ENCODE measurements around the gene LSM2.
A peak's percentile ranks its signal among the peaks of the same experiment; 100 is the strongest.
"Not testable (repeated sequence)": the region's sequence is repeated elsewhere in the genome, so short reads cannot be mapped to it uniquely, and the experiment has no call there.

LSM2 gene

GRCh38 chr6:31806470-31807272, at the start of gene LSM2:
TSS of gene LSM2 (minus strand) at chr6:31806966. CDS start at chr6:31806757, 209 bp downstream.
- Mint-ChIP-seq H3K4me1 (peaks cover 19% of the 10 kb centered on the region), H3K4me3 (peak within 1 kb of the TSS; percentile 99), H3K36me3 (peaks cover 7% of the 10 kb centered on the region), H3K27ac (peak within 1 kb of the TSS; percentile 96), H3K27me3 (no peaks in the 10 kb centered on the region), H3K9me3 (no peaks in the 10 kb centered on the region)

DNA sequence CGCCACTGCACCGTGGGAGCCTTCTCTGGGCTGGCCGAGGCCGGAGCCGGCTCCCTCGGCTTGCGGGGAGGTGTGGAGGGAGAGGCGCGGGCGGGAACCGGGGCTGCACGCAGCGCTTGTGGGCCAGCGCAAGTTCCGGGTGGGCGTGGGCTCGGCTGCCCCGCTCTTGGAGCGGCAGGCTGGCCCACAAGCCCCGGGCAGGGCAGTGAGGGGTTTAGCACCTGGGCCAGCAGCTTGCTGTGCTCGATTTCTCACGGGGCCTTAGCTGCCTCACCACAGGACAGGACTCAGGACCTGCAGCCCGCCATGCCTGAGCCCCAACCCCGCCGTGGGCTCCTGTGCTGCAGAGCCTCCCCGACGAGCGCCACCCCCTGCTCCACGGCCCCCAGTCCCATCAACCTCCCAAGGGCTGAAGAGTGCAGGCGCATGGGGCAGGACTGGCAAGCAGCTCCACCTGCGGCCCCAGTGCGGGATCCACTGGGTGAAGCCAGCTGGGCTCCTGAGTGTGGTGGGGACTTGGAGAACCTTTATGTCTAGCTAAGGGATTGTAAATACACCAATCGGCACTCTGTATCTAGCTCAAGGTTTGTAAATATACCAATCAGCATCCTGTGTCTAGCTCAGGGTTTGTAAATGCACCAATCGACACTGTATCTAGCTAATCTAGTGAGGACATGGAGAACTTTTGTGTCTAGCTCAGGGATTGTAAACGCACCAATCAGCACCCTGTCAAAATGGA, 45.4 kb upstream of the LSM2 start:
- not testable (repeated sequence) for H3K4me1 Mint-ChIP-seq, H3K27me3 Mint-ChIP-seq, H3K27ac Mint-ChIP-seq, H3K4me3 Mint-ChIP-seq, H3K36me3 Mint-ChIP-seq, H3K9me3 Mint-ChIP-seq

GRCh38 chr6:31851485-31851832, 44.7 kb upstream of the LSM2 start:
- Mint-ChIP-seq H3K4me3 (no peak overlapping the region), H3K27me3 (no peaks in the 10 kb centered on the region), H3K9me3 (no peaks in the 10 kb centered on the region), H3K27ac (no peak overlapping the region), H3K36me3 (peaks cover 1% of the 10 kb centered on the region), H3K4me1 (no peaks in the 10 kb centered on the region)

DNA sequence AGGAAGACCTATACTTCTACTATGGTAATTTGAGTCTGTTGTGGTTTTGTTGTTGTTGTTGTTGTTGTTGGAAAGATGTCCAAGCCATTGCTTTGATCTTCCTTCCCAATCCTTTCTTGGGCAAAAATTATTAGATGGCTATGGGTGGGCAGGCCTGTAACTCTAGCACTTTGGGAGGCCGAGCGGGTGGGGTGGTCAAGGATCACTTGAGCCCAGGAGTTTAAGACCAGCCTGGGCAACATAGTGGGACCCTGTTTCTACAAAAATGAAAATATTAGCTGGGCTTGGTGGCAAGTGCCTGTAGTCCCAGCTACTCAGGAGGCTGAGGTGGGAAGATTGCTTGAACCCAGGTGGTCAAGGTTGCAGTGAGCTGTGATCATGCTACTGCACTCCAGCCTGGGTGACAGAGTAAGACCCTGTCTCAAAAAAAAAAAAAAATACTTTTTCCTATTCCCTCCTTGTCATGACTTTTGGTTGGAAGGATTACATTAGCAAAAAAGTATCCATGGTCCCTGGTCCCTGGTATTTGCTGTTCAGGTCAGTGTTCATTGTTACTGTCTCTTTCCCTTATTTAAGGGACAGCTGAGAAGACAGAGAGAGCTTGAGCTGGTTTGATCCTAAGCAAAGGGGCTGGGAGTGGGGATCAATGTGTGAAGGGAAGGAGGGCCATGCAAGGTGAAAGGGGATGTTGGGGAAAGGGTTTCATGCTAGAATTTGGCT, 44.2 kb upstream of the LSM2 start:
- no peak overlapping the region for H3K27ac Mint-ChIP-seq

GRCh38 chr6:31847276-31847978, 40.7 kb upstream of the LSM2 start:
- no peaks in the 10 kb centered on the region for H3K4me1 Mint-ChIP-seq
- no peak overlapping the region for H3K4me3 Mint-ChIP-seq
- no peaks in the 10 kb centered on the region for H3K36me3 Mint-ChIP-seq
- no peak overlapping the region for H3K27ac Mint-ChIP-seq
- no peaks in the 10 kb centered on the region for H3K27me3 Mint-ChIP-seq
- H3K9me3 Mint-ChIP-seq = no peaks in the 10 kb centered on the region

More for the DNA sequence above, 44.2 kb upstream of the LSM2 start:
- no peak overlapping the region for H3K4me3 Mint-ChIP-seq
- no peaks in the 10 kb centered on the region for H3K4me1 Mint-ChIP-seq
- H3K9me3 Mint-ChIP-seq = no peaks in the 10 kb centered on the region
- H3K36me3 Mint-ChIP-seq = peaks cover 1% of the 10 kb centered on the region
- no peaks in the 10 kb centered on the region for H3K27me3 Mint-ChIP-seq

DNA sequence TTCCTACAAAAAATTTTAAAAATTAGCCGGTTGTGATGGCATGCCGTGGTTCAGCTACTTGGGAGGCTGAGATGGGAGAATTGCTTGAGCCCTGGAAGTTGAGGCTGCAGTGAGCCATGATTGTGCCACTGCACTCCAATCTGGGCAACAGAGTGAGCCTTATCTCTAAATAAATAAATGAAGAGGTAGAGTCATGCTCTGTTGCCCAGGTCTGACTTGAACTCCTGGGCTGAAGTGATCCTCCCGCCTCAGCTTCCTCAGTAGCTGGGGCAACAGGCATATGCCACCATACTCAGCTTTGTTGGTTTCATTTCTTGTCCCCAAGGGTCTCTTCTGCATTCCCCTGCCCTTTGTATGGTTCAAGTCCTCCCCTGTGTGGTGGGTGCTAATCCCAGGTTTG, 37.7 kb upstream of the LSM2 start:
- Mint-ChIP-seq H3K36me3 (no peaks in the 10 kb centered on the region), H3K27ac (no peak overlapping the region), H3K27me3 (no peaks in the 10 kb centered on the region), H3K4me3 (no peak overlapping the region), H3K9me3 (no peaks in the 10 kb centered on the region), H3K4me1 (peaks cover 1% of the 10 kb centered on the region)

DNA sequence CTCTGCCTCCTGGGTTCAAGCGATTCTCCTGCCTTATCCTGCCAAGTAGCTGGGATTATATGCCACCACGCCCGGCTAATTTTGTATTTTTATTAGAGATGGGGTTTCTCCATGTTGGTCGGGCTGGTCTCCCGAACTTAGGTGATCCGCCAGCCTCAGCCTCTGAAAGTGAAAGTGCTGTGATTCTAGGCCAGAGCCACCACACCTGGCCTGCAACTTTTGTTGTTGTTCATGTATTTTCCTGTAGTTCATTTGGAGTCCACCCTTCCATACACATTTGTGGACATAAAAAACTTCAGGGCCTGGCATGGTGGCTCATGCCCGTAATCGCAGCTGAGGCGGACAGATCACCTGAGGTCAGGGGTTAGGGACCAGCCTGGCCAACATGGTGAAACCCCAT, 35.3 kb upstream of the LSM2 start:
- peaks cover 12% of the 10 kb centered on the region for H3K36me3 Mint-ChIP-seq

GRCh38 chr6:31839779-31840126, 33.0 kb upstream of the LSM2 start:
- H3K4me3 Mint-ChIP-seq = peak overlapping the region; percentile 76
- H3K27ac Mint-ChIP-seq, H3K9me3 Mint-ChIP-seq, H3K27me3 Mint-ChIP-seq: not testable (repeated sequence)
- peaks cover 23% of the 10 kb centered on the region for H3K4me1 Mint-ChIP-seq
- H3K36me3 Mint-ChIP-seq = peaks cover 31% of the 10 kb centered on the region

More for the DNA sequence above, 35.3 kb upstream of the LSM2 start:
- Mint-ChIP-seq H3K27ac (peak overlapping the region; percentile 41), H3K4me3 (no peak overlapping the region), H3K4me1 (peaks cover 16% of the 10 kb centered on the region), H3K9me3 (no peaks in the 10 kb centered on the region), H3K27me3 (no peaks in the 10 kb centered on the region)

- Mint-ChIP-seq H3K9me3 (no peaks in the 10 kb centered on the region), H3K4me3 (peak overlapping the region; percentile 76), H3K4me1 (peaks cover 25% of the 10 kb centered on the region), H3K27me3 (no peaks in the 10 kb centered on the region), H3K36me3 (peaks cover 31% of the 10 kb centered on the region), H3K27ac (peak overlapping the region; percentile 70)
These were observed 32.2 kb upstream of the LSM2 start for GRCh38 chr6:31838968-31839367.

GRCh38 chr6:31838114-31838553, 31.4 kb upstream of the LSM2 start:
- peaks cover 31% of the 10 kb centered on the region for H3K36me3 Mint-ChIP-seq
- not testable (repeated sequence) for H3K9me3 Mint-ChIP-seq, H3K27ac Mint-ChIP-seq, H3K27me3 Mint-ChIP-seq
- peak overlapping the region; percentile 100 for H3K4me3 Mint-ChIP-seq
- H3K4me1 Mint-ChIP-seq = peaks cover 25% of the 10 kb centered on the region

DNA sequence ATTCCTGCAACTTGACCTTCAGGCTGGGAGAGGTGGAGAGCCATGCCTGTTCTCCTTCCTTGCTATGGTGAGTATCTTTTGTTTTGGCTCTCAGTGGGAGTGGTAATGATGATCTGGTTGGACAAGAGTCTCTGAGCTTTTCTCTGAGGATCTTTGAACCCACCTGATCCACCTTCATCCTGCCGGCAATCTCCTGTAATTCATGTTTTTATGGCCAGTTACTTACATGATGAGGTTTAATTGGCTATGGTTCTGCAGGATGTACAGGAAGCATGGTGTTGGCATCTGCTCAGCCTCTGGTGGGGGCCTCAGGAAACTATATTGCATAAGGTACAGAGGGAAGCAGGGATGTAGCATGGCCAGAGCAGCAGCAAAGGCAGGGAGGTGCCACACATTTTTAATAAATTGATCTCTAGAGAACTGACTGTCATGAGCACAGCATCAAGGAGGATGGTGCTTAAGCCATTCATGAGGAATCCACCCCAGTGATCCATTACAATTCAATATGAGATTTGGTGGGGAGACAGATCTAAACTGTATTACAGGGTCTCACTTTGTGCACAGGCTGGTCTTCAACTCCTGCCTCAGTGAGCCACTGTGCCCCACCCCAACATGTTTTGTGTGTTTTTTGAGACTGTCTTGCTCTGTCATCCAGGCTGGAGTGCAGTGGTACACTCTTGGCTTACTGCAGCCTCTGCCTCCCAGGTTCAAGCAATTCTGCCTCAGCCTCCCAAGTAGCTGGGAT, 30.8 kb upstream of the LSM2 start:
- Mint-ChIP-seq H3K36me3 (peaks cover 31% of the 10 kb centered on the region), H3K4me1 (peaks cover 25% of the 10 kb centered on the region), H3K9me3 (no peaks in the 10 kb centered on the region), H3K27ac (peak overlapping the region; percentile 100), H3K4me3 (peak overlapping the region; percentile 100), H3K27me3 (no peaks in the 10 kb centered on the region)

DNA sequence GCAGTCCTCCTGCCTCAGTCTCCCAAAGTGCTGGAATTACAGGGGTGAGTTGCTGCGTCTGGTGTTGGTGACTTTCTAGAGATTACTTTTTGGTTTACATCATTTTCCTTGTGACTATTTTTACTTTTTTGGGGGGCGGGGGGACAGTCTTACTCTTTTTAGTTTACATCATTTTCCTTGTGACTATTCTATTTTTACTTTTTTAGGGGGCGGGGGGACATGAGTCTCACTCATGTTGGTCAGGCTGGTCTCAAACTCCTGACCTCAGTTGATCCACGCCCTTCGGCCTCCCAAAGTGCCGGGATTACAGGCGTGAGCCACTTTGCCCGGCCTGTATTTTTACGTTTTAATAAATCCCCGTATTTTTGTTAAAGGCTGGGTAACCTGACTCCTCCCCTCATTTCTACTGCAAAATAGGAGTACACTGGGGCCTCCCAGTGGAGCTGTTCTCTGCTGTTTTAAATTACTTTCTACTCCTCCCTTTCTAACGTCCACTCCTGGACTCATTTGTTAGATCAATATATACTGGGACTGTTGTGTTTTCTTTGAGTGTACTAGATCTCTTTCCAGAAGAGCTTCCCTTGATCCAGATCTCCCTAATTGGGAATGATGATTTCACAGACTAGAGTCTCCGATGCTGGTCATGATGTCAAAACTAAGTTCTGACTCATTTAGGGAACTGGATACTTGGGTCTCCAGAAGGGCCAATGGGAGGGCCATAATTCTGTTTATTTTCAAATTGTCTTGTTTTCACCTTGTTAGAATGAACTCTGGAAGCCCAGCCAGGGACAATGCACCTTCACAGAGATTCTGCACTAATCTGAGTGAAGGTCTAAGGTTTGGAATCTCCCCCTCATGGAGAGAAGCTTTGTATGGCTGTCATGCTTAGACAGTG, 30.0 kb upstream of the LSM2 start:
- Mint-ChIP-seq H3K27me3 (no peaks in the 10 kb centered on the region), H3K9me3 (no peaks in the 10 kb centered on the region), H3K27ac (peak overlapping the region; percentile 100), H3K4me1 (peaks cover 25% of the 10 kb centered on the region), H3K36me3 (peaks cover 31% of the 10 kb centered on the region), H3K4me3 (peak overlapping the region; percentile 100)

DNA sequence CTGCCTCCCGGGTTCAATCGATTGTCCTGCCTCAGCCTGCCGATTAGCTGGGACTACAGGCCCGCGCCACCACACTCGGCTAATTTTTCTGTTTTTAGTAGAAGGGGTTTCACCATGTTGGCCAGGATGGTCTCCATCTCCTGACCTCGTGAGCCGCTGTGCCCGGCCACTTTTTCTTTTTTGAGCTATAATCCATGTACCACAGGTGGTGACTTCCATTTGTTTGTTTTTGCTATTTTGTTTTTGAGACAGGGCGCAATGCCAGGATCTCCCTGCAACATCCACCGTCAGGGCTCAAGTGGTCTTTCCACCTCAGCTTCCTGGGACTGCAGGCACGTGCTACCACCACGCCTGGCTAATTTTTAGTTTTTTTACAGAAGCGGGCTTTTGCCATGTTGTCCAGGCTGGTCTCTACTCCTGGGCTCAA, 29.3 kb upstream of the LSM2 start:
- Mint-ChIP-seq H3K4me1 (peaks cover 27% of the 10 kb centered on the region), H3K27me3 (no peaks in the 10 kb centered on the region), H3K36me3 (peaks cover 31% of the 10 kb centered on the region), H3K9me3 (no peaks in the 10 kb centered on the region), H3K27ac (peak overlapping the region; percentile 100), H3K4me3 (peak overlapping the region; percentile 100)
